GM21529 (cell line): ENCODE measurements around the gene PRDM15.

Experiments used
- ATAC-seq: cut with Tn5 transposase; IDR thresholded peaks from one replicate; pipeline ENCODE4 v1.9.1; 2021; ENCODE audit not compliant: unreplicated experiment

Gene PRDM15

DNA sequence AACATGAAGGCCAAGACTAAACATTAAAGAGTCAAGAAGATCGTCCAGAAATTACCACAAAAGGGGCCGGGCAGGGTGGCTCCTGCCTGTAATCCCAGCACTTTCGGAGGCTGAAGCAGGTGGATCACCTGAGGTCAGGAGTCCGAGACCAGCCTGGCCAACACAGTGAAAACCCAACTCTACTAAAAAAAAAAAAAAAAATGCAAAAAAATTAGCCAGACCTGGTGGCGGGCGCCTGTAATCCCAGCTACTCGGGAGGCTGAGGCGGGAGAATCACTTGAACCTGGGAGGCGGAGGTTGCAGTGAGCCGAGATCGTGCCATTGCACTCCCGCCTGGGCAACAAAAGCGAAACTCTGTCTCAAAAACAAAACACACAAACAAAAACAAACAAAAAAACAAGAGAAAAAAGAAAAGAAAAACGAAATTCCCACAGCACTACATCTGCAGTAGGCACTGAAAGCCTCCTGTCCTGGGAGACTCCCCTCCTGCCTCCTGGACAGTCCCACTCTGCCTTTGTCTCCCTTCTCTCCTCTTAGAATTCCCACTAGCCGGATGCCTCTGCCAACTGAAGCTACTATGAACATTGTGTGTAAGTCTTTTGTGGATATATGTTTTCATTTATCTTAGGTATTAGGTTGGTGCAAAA, 94.6 kb downstream of the PRDM15 start:
- ATAC-seq, result no peak

DNA sequence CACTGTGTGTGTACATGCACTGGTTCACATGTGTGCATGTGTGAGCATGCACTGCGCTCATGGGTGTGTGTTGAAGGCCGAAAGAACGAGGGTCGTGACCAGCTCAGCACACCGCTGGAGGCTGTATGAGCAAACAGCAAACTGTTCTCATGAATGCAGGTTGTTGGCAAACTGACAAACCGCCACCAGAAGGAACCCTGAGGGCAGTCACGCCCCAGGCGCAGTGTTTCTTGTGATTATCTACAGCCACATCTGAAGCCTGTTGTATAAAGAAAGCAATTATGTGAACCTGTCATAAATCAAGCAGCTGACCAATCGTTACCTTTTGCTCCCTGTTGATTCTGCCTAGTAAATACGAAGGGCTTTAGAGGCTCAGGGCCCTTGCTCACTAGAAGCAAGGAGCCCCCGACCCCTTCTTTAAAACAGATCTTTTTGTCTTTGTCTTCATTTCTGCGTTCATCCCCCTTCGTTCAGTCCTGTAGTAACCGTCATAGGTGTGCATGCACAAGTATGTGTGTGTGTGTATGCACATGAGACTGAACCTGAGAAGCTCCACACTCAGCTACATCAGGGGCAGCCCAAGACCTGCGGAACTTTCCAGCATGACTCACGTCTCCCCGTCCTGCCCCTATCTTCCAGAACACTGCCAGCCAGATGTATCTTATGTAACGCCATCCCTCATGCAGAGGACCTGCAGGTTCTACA, 95.5 kb downstream of the PRDM15 start:
- ATAC-seq, result no peak

GRCh38 chr21:41781050-41781410, 98.1 kb downstream of the PRDM15 start:
- ATAC-seq, result no peak

DNA sequence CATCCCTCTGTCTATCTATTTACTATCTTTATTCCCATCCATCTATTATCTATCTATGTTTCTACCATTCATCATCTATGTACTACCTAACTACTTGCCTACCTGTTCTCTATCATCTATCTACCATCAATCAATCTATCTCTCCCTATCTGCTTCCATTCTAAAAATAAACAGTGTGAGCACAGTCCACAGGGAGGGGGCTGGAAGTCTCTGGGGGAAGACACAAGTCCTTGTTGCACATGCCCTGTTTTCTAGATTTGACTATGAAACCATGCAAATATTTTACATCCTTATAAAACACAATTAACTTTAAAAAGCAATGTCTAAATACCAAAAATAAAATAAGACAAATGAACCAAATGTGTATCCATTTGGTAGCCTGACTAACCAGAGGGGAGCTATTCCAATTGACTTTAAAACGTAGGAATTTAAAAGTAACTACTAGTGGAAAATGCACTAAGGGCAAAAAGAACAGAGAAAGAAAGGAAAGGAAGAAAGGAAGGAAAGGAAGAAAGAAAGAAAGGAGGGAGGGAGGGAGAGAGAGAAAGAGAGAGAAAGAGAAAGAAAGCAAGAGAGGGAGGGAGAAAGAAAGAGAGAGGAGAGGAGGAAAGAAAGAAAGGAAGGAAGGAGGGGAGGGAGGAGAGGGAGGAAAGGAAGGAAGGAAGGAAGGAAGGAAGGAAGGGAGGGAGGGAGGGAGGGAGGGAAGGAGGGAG, 98.7 kb downstream of the PRDM15 start:
- ATAC-seq, result no peak

DNA sequence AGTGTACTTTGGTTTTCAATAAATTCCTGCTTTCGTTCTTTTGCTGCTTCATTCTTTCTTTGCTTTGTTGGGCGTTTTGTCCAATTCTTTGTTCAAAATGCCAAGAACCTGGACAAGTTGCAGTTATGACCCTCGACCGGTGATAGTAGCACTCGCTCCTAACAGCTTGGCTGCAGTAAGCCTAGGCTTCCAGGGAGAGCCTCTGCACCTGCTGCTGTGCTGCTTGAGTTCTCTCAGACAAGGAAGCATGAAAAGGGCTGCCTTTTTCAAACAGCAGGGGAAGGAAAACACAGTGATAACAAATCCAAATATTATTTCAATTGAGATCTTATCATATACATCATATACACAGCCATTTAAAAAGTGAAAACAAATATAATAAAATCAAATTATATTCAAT, 99.5 kb downstream of the PRDM15 start:
- no peak for ATAC-seq

- ATAC-seq, result no peak
These were observed 100.1 kb downstream of the PRDM15 start for GRCh38 chr21:41778930-41779600.

DNA sequence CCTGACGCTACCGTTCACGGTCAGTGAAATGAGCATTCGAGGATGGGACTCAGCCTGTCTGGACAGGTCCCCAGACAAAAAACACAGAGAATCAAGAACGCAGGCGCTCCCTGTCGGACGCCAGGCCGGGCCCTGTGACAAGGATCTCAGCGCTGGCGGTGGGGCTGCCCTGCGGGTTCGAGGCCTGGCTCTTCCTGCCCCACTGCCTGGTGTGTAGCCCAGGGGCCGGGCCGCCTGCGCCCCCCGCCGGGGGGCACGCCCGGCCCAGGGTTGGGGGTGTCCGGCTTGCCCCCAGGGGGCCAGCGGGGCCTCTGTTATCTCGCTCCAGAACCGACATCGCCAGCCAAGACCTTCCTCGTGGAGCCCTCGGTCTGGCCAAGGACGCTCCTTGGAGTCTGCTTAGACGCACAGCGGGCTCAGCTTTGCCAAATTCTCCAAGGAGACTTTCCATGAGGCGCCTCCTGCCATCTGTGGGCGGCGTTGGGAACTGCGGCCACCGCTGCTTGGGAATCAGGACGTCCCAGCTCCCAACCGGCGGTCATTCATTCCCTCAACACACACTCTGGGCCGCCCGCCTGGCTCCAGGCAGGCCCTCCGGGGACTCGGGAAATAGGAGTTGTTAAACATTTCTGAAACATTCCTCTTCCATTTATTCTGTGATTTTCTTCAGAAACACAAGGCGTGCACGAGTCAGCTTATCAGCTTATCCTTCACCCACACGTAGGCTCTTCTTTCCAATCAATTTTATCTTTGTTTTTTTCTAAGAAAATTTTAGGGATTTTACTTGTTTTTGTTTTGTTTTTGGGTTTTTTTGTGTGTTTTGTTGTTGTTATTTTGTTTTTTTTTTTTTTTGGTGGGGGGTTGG, 101.0 kb downstream of the PRDM15 start:
- ATAC-seq, result no peak

GRCh38 chr21:41776778-41777177, 102.4 kb downstream of the PRDM15 start:
- no peak for ATAC-seq

DNA sequence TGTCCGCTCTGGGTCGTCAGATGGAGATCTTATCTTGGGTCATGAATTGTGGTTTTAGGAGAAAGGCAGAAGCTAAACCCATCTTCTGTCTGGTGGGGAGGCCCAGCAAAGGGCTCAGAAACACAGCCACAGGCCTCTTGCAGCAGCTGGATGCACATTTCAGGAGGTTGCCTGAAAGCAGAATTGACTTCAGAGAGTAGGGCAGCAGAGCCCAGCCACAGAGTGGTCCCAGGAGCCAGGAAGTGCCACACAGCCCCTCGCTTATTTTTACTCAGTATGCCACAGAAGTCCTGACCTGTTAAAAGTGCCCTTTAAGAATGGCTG, 104.0 kb downstream of the PRDM15 start:
- ATAC-seq, result no peak

- ATAC-seq, result no peak
These were observed 104.5 kb downstream of the PRDM15 start for GRCh38 chr21:41774467-41775148.

DNA sequence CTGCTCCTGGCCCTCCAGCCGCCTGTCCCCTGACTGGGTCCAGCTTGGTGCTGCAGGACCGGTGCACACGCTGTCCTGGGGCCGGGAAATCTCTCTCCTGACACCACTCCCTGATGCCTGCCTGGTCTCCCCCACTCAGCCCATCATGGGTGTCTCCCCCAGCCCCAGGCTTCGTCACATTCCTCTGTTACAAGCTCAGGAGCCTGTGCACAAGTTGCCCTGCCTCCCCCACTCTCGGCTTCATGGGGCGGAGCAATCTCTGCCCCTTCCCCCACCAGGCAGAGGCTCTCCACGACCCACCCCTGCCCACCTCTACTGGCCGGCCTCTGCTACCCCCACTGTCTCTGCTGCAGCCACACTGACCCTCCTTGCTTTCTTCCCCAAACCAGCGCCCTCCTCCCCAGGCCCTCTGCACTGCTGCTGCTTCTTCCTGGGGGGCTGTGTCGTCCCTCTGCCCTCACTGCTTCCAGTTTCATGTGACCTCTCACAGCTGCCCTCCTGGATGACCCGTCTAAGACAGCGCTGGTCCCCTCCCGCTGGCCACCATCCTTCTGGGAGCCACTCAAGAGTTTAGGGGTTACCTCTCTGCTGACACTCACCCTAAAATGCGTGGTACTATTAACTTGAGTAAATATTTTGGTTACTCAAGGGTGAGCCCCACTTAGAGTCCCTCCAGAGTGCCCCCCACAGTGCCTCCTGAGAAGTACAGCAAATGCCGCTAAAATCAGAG, 106.6 kb downstream of the PRDM15 start:
- no peak for ATAC-seq

- ATAC-seq, result no peak
These were observed 107.6 kb downstream of the PRDM15 start for GRCh38 chr21:41771625-41771945.

DNA sequence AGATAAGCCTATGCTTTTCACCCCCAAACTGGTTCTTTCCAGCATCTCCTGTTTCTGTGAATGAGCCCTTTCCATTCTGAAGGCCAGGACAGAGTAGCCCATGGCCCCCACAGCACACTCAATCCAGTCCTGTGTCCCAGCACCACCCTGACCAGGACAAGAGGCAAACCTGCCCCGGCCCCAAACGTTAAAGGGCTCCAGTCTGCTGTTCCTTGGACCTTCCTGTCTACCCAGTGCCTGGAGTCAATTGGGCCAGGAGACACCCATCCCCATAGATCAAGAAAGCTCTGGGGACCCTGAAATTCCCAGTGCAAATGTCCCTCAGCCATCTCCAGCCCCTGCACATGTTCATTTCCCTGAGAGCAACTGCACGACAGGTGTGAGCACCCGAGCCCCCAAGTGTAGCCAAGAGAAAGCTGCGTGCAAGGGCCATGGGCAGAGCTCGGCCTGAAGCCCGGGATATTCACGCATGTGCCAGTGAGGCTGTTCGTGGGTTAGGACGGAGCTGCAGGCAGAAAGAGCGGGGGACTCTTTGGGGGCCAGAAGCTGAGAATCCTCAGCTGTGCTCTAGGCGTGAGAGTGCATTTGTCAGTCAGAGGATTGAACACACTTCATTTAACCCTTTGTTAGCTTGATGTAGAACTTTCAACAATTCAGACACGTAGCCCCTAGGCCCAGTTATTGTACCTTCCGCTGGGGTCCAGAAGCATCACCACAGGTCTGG, 108.1 kb downstream of the PRDM15 start:
- ATAC-seq, result no peak

- no peak for ATAC-seq
These were observed 109.2 kb downstream of the PRDM15 start for GRCh38 chr21:41769933-41770332.

DNA sequence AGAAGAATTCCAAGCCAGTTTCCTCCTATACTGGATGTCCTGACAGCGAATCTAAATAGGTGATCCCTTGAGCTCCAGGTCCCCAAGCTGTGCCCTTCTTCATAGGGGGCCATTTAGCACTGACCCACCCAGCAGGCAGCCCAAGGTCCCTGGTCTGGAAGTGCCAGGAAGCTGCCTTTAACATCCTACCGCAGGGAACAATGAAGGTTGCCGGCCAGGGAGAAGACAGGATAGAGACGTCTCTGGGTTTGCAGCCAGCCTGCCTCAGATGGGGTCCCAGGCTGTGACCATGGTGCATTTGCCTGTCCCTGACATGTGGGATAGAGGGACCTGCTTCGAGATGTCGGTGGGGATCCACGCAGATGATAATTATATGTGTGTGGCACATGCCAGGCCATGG, 109.6 kb downstream of the PRDM15 start:
- no peak for ATAC-seq

DNA sequence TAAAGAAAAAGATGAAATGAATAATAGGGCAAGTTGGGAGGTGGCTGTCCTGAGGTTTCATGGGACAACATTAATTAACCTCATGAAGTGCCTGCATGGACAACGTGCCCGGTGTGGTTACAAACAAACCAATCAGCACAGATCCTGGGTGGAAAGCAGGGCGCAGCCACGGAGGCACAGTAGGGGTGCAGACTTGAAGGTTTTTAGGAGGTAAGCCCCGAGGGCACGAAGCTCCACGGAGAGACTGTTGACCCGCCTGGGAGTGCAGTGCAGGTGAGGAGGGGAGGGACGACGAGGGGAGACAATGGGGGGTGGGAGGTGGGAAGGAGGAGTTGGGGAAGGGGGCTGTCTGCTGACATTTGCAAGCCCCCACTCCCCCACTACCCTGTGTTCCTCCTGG, 110.0 kb downstream of the PRDM15 start:
- no peak for ATAC-seq

- no peak for ATAC-seq
These were observed 110.6 kb downstream of the PRDM15 start for GRCh38 chr21:41768437-41769042.

GRCh38 chr21:41767606-41768436, 111.3 kb downstream of the PRDM15 start:
- ATAC-seq, result no peak
